GM12874 (cell line): ENCODE measurements around the gene PKMYT1.

Experiments used
- TF ChIP-seq, protein P1 (sequence below): IDR thresholded peaks from 2 replicates; pipeline ENCODE4 v1.5.1; 2011; ENCODE audit warnings: low read depth, mild to moderate bottlenecking, control low read depth, low read length, moderate library complexity; ENCODE audit not compliant: insufficient read depth

PKMYT1 gene

GRCh38 chr16:2983706-2984136 is 3.5 kb upstream of the PKMYT1 start:
- TF ChIP-seq, protein P1, sequence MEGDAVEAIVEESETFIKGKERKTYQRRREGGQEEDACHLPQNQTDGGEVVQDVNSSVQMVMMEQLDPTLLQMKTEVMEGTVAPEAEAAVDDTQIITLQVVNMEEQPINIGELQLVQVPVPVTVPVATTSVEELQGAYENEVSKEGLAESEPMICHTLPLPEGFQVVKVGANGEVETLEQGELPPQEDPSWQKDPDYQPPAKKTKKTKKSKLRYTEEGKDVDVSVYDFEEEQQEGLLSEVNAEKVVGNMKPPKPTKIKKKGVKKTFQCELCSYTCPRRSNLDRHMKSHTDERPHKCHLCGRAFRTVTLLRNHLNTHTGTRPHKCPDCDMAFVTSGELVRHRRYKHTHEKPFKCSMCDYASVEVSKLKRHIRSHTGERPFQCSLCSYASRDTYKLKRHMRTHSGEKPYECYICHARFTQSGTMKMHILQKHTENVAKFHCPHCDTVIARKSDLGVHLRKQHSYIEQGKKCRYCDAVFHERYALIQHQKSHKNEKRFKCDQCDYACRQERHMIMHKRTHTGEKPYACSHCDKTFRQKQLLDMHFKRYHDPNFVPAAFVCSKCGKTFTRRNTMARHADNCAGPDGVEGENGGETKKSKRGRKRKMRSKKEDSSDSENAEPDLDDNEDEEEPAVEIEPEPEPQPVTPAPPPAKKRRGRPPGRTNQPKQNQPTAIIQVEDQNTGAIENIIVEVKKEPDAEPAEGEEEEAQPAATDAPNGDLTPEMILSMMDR = peak; percentile 97

GRCh38 chr16:2982402-2982801 is 2.2 kb upstream of the PKMYT1 start:
- TF ChIP-seq, protein P1 = no peak

DNA sequence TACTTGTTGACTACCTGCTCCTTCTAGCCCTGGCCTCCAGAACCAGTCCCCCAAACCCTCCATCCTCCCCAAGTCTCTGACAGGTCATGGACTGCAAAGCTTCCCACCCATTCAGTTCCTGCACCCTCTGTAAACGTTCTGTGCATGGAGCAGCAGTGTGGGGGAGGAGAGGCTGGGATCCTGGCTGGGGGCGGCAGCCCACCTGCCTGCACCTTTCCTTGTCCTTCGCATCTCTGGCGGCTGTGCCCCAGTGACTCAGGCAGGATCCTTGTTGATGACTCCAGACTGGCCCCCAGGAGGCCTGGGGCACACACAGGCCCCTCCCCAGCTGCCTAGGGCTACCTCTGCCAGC is 1.6 kb upstream of the PKMYT1 start:
- TF ChIP-seq, protein P1 = no peak

- TF ChIP-seq, protein P1 = no peak
These were observed 1.1 kb upstream of the PKMYT1 start for GRCh38 chr16:2981177-2981898.

- TF ChIP-seq, protein P1 = no peak
These were observed 498 bp downstream of the PKMYT1 start for GRCh38 chr16:2979669-2980226.

DNA sequence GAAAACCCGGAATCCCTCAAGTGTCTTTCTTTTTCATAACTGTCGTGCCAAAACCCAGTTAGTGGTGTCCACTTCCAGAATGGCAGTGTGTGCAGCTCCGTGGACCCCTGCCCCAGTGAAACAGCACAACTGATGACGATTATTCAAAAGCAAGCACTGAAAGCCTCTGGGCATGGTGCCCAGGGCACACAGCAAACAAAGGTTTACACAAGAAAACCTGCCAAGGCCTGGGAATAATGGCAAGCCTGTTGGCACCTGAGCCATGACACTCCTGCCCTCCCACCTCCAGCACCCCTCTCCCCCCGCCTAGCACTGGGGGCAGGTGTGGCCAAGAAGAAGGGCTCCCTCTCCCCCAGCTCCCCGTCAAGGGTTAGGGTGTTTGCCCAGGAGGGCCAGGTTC is 2.8 kb downstream of the PKMYT1 start:
- TF ChIP-seq, protein P1 = no peak

GRCh38 chr16:2976673-2977072 is 3.6 kb downstream of the PKMYT1 start:
- TF ChIP-seq, protein P1 = no peak
